WTC11 (cell line): ENCODE measurements around the gene CELF6. TPM values are rescaled to one million over a fixed set of nuclear protein-coding genes. Genes with fewer than 3 reads are reported as not detected.

Source experiments
- ATAC-seq: fragments of 200-7000 bp; cut with Tn5 transposase; 2 replicates; pipeline ENCODE4 v1.10.0; 2021; ENCODE audit warnings: mild to moderate bottlenecking, moderate library complexity
- CTCF ChIA-PET: fragments of 300-600 bp; sonication (Branson Sonifier 250); formaldehyde crosslinking; loops from one replicate; lab custom pipeline; 2021; ENCODE audit warnings: antibody characterized with exemption; lab: Charles Lee
- POLR2A ChIA-PET: fragments of 350-600 bp; sonication (Branson Sonifier 250); formaldehyde crosslinking; loops from one replicate; lab custom pipeline; 2021; ENCODE audit warnings: antibody characterized with exemption; lab: Charles Lee
- DNase-seq: peaks from one replicate; pipeline ENCODE4 v3.0.0; 2021; ENCODE audit warnings: low spot score
- H3K27ac Mint-ChIP-seq: 2 replicates; pipeline ENCODE4 v1.8.0; 2021; ENCODE audit warnings: mixed read lengths
- H3K27me3 Mint-ChIP-seq: 2 replicates; pipeline ENCODE4 v1.8.0; 2021; ENCODE audit warnings: low read depth, mild to moderate bottlenecking, moderate library complexity, mixed read lengths
- H3K36me3 Mint-ChIP-seq: 2 replicates; pipeline ENCODE4 v1.8.0; 2021; ENCODE audit warnings: mixed read lengths
- H3K4me1 Mint-ChIP-seq: 2 replicates; pipeline ENCODE4 v1.8.0; 2022; ENCODE audit warnings: mixed read lengths
- H3K4me3 Mint-ChIP-seq: 2 replicates; pipeline ENCODE4 v1.8.0; 2021; ENCODE audit warnings: mild to moderate bottlenecking, moderate library complexity, mixed read lengths
- H3K9me3 Mint-ChIP-seq: 2 replicates; pipeline ENCODE4 v1.8.0; 2021; ENCODE audit warnings: mixed read lengths
- AFF4 ChIP-seq: sonication (generic); formaldehyde crosslinking; IDR thresholded peaks from 2 replicates; pipeline ENCODE4 v1.8.1; 2023; ENCODE audit warnings: mild to moderate bottlenecking, missing genetic modification reagents, borderline replicate concordance
- ATF1 ChIP-seq: sonication (generic); formaldehyde crosslinking; IDR thresholded peaks from 2 replicates; pipeline ENCODE4 v1.8.1; 2023; ENCODE audit warnings: mild to moderate bottlenecking, moderate library complexity, missing genetic modification reagents
- CTCF ChIP-seq: fragments of 200-600 bp; IDR thresholded peaks from 2 replicates; pipeline ENCODE4 v1.8.0; 2022; ENCODE audit warnings: antibody characterized with exemption
- ELF4 ChIP-seq: sonication (generic); formaldehyde crosslinking; IDR thresholded peaks from 2 replicates; pipeline ENCODE4 v1.8.1; 2022; ENCODE audit warnings: low read depth, mild to moderate bottlenecking, moderate library complexity, missing genetic modification reagents
- EMX1 ChIP-seq: fragments of 250-450 bp; sonication (Bioruptor Pico); IDR thresholded peaks from 2 replicates; pipeline ENCODE4 v1.8.0; 2021; ENCODE audit warnings: mild to moderate bottlenecking
- NR3C1 ChIP-seq: sonication (generic); formaldehyde crosslinking; conservative IDR thresholded peaks from 2 replicates; pipeline ENCODE4 v1.8.1; 2023; ENCODE audit warnings: low read depth, mild to moderate bottlenecking, missing genetic modification reagents
- PRDM15 ChIP-seq: sonication (generic); formaldehyde crosslinking; IDR thresholded peaks from 2 replicates; pipeline ENCODE4 v1.8.0; 2022; ENCODE audit warnings: missing genetic modification reagents
- RELA ChIP-seq: sonication (generic); formaldehyde crosslinking; IDR thresholded peaks from 2 replicates; pipeline ENCODE4 v1.8.1; 2022; ENCODE audit warnings: missing genetic modification reagents, mild to moderate bottlenecking, borderline replicate concordance
- RORB ChIP-seq: fragments of 250-450 bp; sonication (Bioruptor Pico); IDR thresholded peaks from 2 replicates; pipeline ENCODE4 v1.9.0; 2021; ENCODE audit warnings: mild to moderate bottlenecking
- ZNF138 ChIP-seq: sonication (generic); formaldehyde crosslinking; conservative IDR thresholded peaks from 2 replicates; pipeline ENCODE4 v1.8.1; 2022; ENCODE audit warnings: mild to moderate bottlenecking, moderate library complexity, missing genetic modification reagents
- ZNF423 ChIP-seq: fragments of 250-450 bp; sonication (Bioruptor Pico); IDR thresholded peaks from 2 replicates; pipeline ENCODE4 v2.1.2; 2022; ENCODE audit warnings: mild to moderate bottlenecking, moderate library complexity
- total RNA-seq: library from RNA; stranded (reverse); gene quantifications from 3 replicates; pipeline ENCODE4 v1.2.3, GENCODE V29; 2021
- TF ChIP-seq, protein P1 (sequence below): sonication (generic); formaldehyde crosslinking; IDR thresholded peaks from 2 replicates; pipeline ENCODE4 v1.8.1; 2022; ENCODE audit warnings: mild to moderate bottlenecking, missing genetic modification reagents, moderate library complexity, borderline replicate concordance
- TF ChIP-seq, protein P2 (sequence below): sonication (generic); formaldehyde crosslinking; IDR thresholded peaks from 2 replicates; pipeline ENCODE4 v1.8.0; 2023; ENCODE audit warnings: mild to moderate bottlenecking, missing genetic modification reagents
- TF ChIP-seq, protein P3 (sequence below): sonication (generic); formaldehyde crosslinking; IDR thresholded peaks from 2 replicates; pipeline ENCODE4 v1.8.1; 2023; ENCODE audit warnings: mild to moderate bottlenecking, missing genetic modification reagents, moderate library complexity

Gene CELF6
- total RNA-seq, 1 experiment from 2014 or later: not detected

GRCh38 chr15:72302955-72303354, 17.0 kb downstream of the CELF6 start:
- TF ChIP-seq, protein P1, sequence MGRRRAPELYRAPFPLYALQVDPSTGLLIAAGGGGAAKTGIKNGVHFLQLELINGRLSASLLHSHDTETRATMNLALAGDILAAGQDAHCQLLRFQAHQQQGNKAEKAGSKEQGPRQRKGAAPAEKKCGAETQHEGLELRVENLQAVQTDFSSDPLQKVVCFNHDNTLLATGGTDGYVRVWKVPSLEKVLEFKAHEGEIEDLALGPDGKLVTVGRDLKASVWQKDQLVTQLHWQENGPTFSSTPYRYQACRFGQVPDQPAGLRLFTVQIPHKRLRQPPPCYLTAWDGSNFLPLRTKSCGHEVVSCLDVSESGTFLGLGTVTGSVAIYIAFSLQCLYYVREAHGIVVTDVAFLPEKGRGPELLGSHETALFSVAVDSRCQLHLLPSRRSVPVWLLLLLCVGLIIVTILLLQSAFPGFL (CRISPR knock-in tag): no peak
- TF ChIP-seq EMX1 (CRISPR knock-in tag) (no peak), AFF4 (CRISPR knock-in tag) (no peak), ATF1 (no peak), CTCF (no peak), PRDM15 (CRISPR knock-in tag) (no peak), RELA (no peak), ZNF423 (no peak), ELF4 (CRISPR knock-in tag) (no peak), RORB (CRISPR knock-in tag) (no peak), NR3C1 (CRISPR knock-in tag) (no peak), ZNF138 (CRISPR knock-in tag) (no peak)
- TF ChIP-seq, protein P2, sequence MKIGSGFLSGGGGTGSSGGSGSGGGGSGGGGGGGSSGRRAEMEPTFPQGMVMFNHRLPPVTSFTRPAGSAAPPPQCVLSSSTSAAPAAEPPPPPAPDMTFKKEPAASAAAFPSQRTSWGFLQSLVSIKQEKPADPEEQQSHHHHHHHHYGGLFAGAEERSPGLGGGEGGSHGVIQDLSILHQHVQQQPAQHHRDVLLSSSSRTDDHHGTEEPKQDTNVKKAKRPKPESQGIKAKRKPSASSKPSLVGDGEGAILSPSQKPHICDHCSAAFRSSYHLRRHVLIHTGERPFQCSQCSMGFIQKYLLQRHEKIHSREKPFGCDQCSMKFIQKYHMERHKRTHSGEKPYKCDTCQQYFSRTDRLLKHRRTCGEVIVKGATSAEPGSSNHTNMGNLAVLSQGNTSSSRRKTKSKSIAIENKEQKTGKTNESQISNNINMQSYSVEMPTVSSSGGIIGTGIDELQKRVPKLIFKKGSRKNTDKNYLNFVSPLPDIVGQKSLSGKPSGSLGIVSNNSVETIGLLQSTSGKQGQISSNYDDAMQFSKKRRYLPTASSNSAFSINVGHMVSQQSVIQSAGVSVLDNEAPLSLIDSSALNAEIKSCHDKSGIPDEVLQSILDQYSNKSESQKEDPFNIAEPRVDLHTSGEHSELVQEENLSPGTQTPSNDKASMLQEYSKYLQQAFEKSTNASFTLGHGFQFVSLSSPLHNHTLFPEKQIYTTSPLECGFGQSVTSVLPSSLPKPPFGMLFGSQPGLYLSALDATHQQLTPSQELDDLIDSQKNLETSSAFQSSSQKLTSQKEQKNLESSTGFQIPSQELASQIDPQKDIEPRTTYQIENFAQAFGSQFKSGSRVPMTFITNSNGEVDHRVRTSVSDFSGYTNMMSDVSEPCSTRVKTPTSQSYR (CRISPR knock-in tag): no peak
- TF ChIP-seq, protein P3, sequence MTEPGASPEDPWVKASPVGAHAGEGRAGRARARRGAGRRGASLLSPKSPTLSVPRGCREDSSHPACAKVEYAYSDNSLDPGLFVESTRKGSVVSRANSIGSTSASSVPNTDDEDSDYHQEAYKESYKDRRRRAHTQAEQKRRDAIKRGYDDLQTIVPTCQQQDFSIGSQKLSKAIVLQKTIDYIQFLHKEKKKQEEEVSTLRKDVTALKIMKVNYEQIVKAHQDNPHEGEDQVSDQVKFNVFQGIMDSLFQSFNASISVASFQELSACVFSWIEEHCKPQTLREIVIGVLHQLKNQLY (CRISPR knock-in tag): no peak
- TF ChIP-seq, all 79 proteins: peak for 0
- H3K27me3 Mint-ChIP-seq: peaks cover 33% of the 10 kb centered on the region
- DNase-seq: no peak
- no peak overlapping the region for H3K4me3 Mint-ChIP-seq
- ChIA-PET POLR2A (no interaction called here), CTCF (interaction anchor here (0.8 kb wide), 1 partner anchor 10 kb away, joined by 3 read pairs; no protein-coding TSS in a partner anchor)
- ATAC-seq: no peak
- no peak overlapping the region for H3K27ac Mint-ChIP-seq
- no peaks in the 10 kb centered on the region for H3K36me3 Mint-ChIP-seq
- H3K4me1 Mint-ChIP-seq: no peaks in the 10 kb centered on the region
- H3K9me3 Mint-ChIP-seq: no peaks in the 10 kb centered on the region
